NCI-H2029 (cell line): ENCODE results near the gene LGALS7B.
"Not testable (repeated sequence)": the region's sequence is repeated elsewhere in the genome, so short reads cannot be mapped to it uniquely, and the experiment has no call there.

Experiments
- DNase-seq: peaks from one replicate; lab custom pipeline; 2025; lab: John Stamatoyannopoulos, UW

LGALS7B gene

DNA sequence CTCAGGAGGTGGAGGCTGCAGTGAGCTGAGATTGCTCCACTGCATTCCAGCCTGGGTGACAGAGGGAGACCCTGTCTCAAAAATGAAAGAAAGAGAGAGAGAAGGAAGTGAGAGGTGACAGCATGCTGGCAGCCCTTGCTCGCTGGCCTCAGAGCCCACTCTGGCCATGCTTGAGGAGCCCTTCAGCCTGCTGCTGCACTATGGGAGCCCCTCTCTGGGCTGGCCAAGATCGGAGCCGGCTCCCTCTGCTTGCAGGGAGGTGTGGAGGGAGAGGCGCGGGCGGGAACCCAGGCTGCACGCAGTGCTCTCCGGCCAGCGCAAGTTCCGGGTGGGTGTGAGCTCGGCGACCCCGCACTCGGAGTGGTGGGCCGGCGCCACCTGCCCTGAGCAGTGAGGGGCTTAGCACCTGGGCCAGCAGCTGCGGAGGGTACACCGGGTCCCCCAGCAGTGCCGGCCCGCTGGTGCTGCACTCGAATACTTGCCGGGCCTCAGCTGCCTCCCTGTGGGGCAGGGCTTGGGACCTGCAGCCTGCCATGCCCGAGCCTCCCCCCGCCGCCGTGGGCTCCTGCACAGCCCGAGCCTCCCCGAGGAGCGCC is 32.3 kb downstream of the LGALS7B start:
- not testable (repeated sequence) for DNase-seq

DNA sequence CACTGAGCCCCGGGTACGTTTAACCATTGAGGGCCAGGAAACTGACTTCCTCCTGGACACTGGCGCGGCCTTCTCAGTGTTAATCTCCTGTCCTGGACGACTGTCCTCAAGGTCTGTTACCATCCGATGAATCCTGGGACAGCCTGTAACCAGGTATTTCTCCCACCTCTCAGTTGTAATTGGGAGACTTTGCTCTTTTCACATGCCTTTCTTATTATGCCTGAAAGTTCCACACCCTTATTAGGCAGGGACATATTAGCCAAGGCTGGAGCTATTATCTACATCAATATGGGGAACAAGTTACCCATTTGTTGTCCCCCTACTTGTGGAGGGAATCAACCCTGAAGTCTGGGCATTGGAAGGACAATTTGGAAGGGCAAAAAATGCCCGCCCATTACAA is 36.9 kb downstream of the LGALS7B start:
- DNase-seq = not testable (repeated sequence)

DNA sequence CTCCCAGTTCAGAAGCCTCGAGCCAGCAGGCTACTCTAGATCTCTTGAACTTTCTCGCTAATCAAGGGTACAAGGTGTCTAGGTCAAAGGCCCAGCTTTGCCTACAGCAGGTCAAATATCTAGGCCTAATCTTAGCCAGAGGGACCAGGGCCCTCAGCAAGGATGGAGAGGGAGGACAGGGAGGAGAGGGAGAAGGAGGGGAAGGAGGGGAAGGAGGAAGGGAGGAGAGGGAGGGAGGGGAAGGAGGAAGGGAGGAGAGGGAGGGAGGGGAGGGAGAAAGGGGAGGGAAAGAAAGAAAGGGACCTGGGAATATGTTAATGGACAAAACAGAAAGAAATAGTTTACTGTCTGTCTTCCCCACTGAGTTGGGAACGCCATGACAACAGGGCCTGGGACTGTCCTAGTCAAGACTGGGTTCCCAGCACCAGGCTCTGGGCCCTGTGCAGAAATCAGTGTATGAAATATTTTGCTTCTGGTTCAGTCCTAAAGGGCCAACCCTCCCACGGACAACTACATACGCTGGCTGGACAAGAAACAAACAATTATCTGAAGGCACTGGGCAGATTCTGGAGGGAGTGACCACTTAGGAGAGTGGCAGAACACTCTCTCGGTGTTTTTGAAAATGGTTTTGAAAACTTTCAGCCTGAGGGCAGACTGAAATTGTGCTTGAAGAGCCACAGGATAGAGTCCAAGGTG is 38.0 kb downstream of the LGALS7B start:
- no peak for DNase-seq

GRCh38 chr19:38829203-38829602 is 40.2 kb downstream of the LGALS7B start:
- DNase-seq = not testable (repeated sequence)

DNA sequence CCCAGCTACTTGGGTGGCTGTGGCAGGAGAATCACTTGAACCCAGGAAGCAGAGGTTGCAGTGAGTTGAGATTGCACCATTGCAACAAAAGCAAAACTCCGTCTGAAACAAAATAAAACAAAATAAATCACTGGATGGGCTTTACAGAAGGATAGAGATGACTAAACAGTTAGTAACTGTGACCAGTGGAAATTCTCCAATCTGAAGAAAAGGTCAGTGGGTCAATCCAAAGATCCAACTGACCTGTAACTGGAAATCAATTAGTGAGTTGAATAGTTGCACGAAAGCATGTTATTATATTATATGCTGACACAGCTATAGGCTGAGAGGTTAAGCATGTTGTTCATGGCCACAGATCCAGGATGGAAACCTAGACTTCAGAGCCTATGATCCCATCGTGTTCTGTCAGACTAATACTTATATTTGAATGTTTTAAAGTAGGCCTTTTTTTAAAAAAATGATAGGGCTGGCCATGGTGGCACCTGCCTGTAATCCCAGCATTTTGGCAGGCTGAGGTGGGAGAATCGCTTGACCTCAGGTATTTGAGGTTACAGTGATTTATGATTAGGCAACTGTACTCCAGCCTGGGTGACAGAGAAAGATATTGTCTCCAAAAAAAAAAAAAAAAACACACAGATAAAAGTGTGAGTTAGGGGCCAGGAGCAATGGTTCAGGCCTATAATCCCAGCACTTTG is 41.2 kb downstream of the LGALS7B start:
- no peak for DNase-seq

DNA sequence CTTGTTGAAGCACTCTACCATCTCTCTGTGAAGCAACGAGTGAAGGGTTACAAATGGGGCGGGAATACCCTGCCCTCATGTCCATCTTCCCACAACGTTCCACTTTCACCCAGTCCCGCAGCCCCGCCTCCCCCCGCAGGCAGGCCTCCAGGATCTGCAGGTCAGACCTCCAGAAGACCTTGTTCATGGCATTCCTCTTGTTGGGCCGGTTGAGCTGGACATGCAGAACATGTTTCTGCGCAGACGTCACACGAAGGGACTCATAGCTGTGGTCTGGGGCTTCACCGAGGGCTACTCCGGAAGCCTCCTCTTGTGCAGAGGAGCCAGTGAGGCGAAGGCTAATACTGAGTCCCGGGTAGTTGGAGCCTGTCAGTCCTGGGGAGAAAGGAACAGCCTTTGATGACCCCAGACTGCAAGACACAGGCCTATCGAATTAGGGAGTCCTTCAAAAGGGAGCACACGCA is 42.2 kb downstream of the LGALS7B start:
- DNase-seq = peak; percentile 55

GRCh38 chr19:38833092-38833425 is 44.1 kb downstream of the LGALS7B start:
- DNase-seq = no peak

GRCh38 chr19:38834104-38834490 is 45.1 kb downstream of the LGALS7B start:
- DNase-seq = no peak

DNA sequence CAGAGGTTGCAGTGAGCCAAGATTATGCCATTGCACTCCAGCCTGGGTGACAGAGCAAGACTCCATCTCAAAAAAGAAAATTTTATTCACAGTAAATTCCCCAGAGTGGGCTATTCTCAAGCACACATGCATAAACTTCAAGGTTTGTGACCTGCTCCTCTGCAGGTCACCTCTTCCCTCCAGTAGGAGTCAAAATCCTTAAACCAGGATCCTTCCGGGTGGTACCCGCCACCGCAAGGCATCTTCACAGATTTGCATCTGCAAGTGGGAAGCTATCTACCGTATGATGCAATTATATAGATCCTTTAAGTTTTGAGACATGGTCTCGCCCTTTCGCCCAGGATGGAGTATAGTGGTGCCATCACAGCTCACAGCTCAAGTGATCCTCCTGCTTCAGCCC is 45.6 kb downstream of the LGALS7B start:
- DNase-seq = no peak

DNA sequence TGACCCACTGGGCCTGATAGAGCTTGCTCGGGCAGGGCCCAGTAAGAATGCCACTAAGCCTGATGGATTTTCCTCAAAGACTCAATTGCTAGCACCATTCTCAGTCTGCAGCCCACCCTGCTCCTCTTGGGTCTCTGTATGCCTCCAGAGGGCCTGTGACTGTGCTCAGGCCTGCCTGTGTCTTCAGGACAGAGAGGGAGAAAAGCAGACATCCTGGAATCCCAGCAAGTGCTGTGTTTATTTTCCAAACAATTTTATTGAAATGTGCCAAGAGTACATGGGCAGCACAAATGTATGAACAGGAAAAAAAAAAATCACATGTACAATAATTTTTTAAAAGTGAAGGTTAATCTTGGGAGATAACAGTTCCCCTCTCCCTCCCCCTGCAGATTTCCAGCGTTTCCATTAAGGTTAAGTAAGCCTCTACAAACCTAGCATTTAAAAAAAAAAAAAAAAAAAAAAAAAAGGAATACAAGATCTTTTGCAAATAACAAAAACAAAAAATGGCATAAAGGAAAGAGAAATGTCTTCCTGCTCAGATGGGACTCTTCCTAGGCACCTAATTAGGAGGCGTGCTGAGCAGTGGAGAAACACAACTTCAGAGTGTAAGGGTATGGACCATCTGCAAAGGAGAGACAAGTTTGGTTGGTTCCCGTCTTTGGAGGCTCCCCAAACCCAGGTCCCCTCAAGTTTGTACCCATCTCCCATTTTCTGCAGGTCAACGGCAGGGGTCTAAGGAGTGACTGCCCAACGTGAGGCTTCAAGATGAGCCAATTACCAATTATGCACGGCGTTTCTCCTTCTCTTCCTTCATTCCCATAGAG is 47.4 kb downstream of the LGALS7B start:
- no peak for DNase-seq

- no peak for DNase-seq
These were observed 48.1 kb downstream of the LGALS7B start for GRCh38 chr19:38836983-38837626.

- DNase-seq = no peak
These were observed 48.7 kb downstream of the LGALS7B start for GRCh38 chr19:38837656-38838121.

DNA sequence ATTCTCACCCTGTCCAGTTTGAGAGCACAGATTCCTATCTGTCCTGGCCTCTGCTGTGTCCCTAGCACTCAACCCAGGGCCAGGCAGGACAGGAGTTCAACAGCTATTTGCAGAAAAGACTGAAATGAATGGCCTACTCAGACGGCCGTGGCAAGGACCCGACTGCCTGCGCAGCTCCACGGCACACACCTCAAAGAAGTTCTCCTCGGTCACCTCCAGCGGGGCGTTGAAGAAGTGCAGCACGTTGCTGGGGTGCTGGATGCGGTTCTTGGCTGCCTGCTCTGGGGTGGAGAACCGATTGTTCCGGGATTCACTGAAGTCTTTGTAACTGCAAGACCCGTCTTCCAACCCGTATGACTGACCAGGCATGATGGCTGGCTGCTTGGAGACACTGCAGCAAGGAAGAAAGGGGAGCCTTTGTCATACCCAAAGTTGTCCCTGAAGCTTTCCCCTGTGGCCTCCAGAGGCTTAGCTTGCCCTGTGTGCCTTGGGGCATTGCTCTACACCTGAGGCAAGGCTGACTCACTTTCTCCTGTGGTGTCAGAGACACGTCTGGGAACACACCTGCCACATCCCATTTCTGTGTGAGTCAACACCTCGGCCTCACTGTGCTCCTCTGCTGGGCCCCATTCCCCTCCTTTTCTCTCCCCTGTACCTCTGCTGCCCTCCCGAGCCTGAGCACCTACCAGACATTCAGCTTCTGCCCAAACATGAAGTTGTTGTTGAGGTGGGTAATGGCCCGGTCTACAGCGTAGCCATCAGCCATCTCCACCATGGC is 49.4 kb downstream of the LGALS7B start:
- no peak for DNase-seq

DNA sequence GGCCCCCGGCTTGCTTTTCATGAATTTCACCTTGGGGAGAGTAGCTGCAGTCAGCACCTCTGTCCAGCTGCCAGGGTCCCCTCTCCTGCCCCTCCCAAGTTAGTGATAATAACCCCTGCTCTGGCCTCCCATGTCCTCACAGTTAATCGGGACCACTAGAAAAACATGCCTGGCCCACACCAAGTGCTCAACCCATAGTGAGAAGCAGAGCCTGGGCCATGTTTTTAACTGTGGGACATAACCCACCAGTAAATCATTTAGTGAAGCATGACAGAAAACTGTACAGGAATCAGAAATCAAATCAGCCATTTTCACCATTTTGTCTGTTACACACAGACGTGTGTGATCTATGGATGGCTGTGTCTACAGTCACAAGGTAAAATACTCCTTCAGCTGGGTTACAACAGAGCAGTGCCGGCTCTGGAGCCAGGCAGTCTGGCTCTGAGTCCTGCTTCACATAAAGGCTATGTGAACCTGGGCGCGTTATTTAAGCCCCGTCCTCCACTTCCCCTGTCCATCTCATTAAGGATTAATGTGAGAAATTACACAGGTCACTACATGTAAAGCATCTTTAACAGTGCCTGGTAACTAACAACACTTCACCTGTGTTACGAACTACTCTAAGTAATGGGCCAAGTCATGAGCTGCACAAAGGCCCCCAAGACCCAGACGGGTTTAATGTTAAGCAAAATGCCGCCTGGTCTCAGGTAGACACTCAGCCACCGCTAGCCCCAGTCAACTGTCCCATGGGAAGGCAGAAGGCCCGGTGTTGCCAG is 50.2 kb downstream of the LGALS7B start:
- no peak for DNase-seq

GRCh38 chr19:38839816-38840582 is 51.0 kb downstream of the LGALS7B start:
- DNase-seq = no peak

- no peak for DNase-seq
These were observed 51.6 kb downstream of the LGALS7B start for GRCh38 chr19:38840583-38840968.
